PC-9 (cell line): ENCODE results near the gene SH3TC1. TPM values are rescaled to one million over a fixed set of nuclear protein-coding genes. Genes with fewer than 3 reads are reported as not detected.

Experiments
- BruUV-seq: library from RNA; stranded (reverse); fragments of 400-500 nt; replicated peaks from 2 replicates; lab custom pipeline; 2021; lab: Mats Ljungman, UMichigan
- CTCF ChIA-PET: fragments of 300-600 bp; sonication (Branson Sonifier 250); formaldehyde crosslinking; loops from one replicate; lab custom pipeline; 2022; ENCODE audit warnings: antibody characterized with exemption; lab: Charles Lee
- POLR2A ChIA-PET: fragments of 300-600 bp; sonication (Branson Sonifier 250); formaldehyde crosslinking; loops from one replicate; lab custom pipeline; 2022; ENCODE audit warnings: antibody characterized with exemption; ENCODE audit not compliant: unreplicated experiment; lab: Charles Lee
- DNase-seq, 2 experiments: peaks; one replicate each; pipeline versions ENCODE4 v3.0.0 to v3.0.0-alpha.2; 2015 to 2022; ENCODE audit warnings: mixed read lengths in 1 of 2
- H2AFZ ChIP-seq: fragments of 200-600 bp; sonication (generic); 2 replicates; pipeline ENCODE4 v1.8.1; 2017; ENCODE audit warnings: antibody characterized with exemption
- H3F3A ChIP-seq: fragments of 200-600 bp; sonication (generic); 2 replicates; pipeline ENCODE4 v1.8.1; 2017; ENCODE audit warnings: antibody characterized with exemption, mild to moderate bottlenecking, low read depth; ENCODE audit not compliant: insufficient read depth
- H3K27ac ChIP-seq: fragments of 200-600 bp; sonication (generic); 2 replicates; pipeline ENCODE4 v1.6.1; 2016; ENCODE audit warnings: mixed run types
- H3K27me3 ChIP-seq: fragments of 200-600 bp; sonication (generic); 2 replicates; pipeline ENCODE4 v1.6.1; 2016; ENCODE audit warnings: low read depth, mixed run types; ENCODE audit not compliant: insufficient read depth
- H3K36me3 ChIP-seq: fragments of 200-600 bp; sonication (generic); 2 replicates; pipeline ENCODE4 v1.6.1; 2016; ENCODE audit warnings: low read depth, mixed run types
- H3K4me1 ChIP-seq: fragments of 200-600 bp; sonication (generic); replicated peaks from 2 replicates; pipeline ENCODE4 v1.6.1; 2016; ENCODE audit warnings: mixed run types; ENCODE audit not compliant: insufficient read depth
- H3K4me2 ChIP-seq: fragments of 200-600 bp; sonication (generic); 2 replicates; pipeline ENCODE4 v1.6.1; 2017; ENCODE audit warnings: mixed run types
- H3K4me3 ChIP-seq: fragments of 200-600 bp; sonication (generic); 2 replicates; pipeline ENCODE4 v1.6.1; 2016; ENCODE audit warnings: mixed run types
- H3K79me2 ChIP-seq: fragments of 200-600 bp; sonication (generic); 2 replicates; pipeline ENCODE4 v1.6.1; 2017; ENCODE audit warnings: low read depth, mixed run types
- H3K9me2 ChIP-seq: fragments of 200-600 bp; sonication (generic); 2 replicates; pipeline ENCODE4 v1.8.1; 2017; ENCODE audit warnings: mild to moderate bottlenecking; ENCODE audit not compliant: insufficient read depth
- H3K9me3 ChIP-seq: fragments of 200-600 bp; sonication (generic); 2 replicates; pipeline ENCODE4 v1.8.1; 2016; ENCODE audit warnings: low read depth; ENCODE audit not compliant: insufficient read depth
- H4K20me1 ChIP-seq: fragments of 200-600 bp; sonication (generic); 2 replicates; pipeline ENCODE4 v1.8.1; 2017; ENCODE audit not compliant: insufficient read depth
- CTCF ChIP-seq: fragments of 200-600 bp; sonication (generic); conservative IDR thresholded peaks from 2 replicates; pipeline ENCODE4 v1.6.1; 2017; ENCODE audit warnings: mixed run types, antibody characterized with exemption, mild to moderate bottlenecking, moderate library complexity
- EZH2 ChIP-seq: fragments of 200-600 bp; sonication (generic); IDR thresholded peaks from 2 replicates; pipeline ENCODE4 v1.8.0; 2017; ENCODE audit warnings: antibody characterized with exemption, low read depth
- intact Hi-C: fragments of 100-400 bp; cut with micrococcal nuclease; formaldehyde crosslinking; loops from one replicate; pipeline ENCODE4 v1.10.0; 2022; ENCODE audit not compliant: unreplicated experiment
- total RNA-seq: library from RNA; stranded (reverse); gene quantifications from 2 replicates; pipeline ENCODE4 v1.2.3, GENCODE V29; 2021

The SH3TC1 gene
- total RNA-seq, 1 experiment from 2014 or later: 5.2 TPM

GRCh38 chr4:8239661-8240060 is 40.6 kb downstream of the SH3TC1 start:
- Histone ChIP-seq H3K4me2 (no peak overlapping the region), H3K4me3 (no peak overlapping the region), H3K27ac (no peak overlapping the region), H3K9me2 (no peaks in the 10 kb centered on the region), H3K36me3 (no peaks in the 10 kb centered on the region), H3K4me1 (peaks cover 5% of the 10 kb centered on the region; the same call in 1 of the 2 replicates), H2AFZ (no peak overlapping the region), H3F3A (no peaks in the 10 kb centered on the region), H4K20me1 (no peaks in the 10 kb centered on the region), H3K9me3 (no peaks in the 10 kb centered on the region), H3K27me3 (no peaks in the 10 kb centered on the region), H3K79me2 (no peaks in the 10 kb centered on the region)
- intact Hi-C loops: loop anchor here (10.0 kb wide), 1 partner anchor 355 kb away; the partner anchor contains the start of gene CPZ
- BruUV-seq: no TSS peak
- TF ChIP-seq EZH2 (no peak), CTCF (no peak)
- CTCF ChIA-PET: no interaction called here
- POLR2A ChIA-PET: no interaction called here
- DNase-seq: no peak

GRCh38 chr4:8240211-8241041 is 41.3 kb downstream of the SH3TC1 start:
- H3K27me3 ChIP-seq: no peaks in the 10 kb centered on the region
- no peaks in the 10 kb centered on the region for H3F3A ChIP-seq
- H2AFZ ChIP-seq: no peak overlapping the region
- H3K9me3 ChIP-seq: no peaks in the 10 kb centered on the region
- no TSS peak for BruUV-seq
- H4K20me1 ChIP-seq: no peaks in the 10 kb centered on the region
- intact Hi-C loops: loop anchor here (10.0 kb wide), 1 partner anchor 354 kb away; the partner anchor contains the start of gene CPZ
- H3K4me2 ChIP-seq: no peak overlapping the region
- no peaks in the 10 kb centered on the region for H3K9me2 ChIP-seq
- H3K27ac ChIP-seq: no peak overlapping the region
- H3K79me2 ChIP-seq: no peaks in the 10 kb centered on the region
- peaks cover 5% of the 10 kb centered on the region; the same call in 1 of the 2 replicates for H3K4me1 ChIP-seq
- CTCF ChIA-PET: interaction anchor here (0.9 kb wide), 1 partner anchor 63 kb away, joined by 4 read pairs; no protein-coding TSS in a partner anchor
- H3K4me3 ChIP-seq: no peak overlapping the region
- TF ChIP-seq EZH2 (no peak), CTCF (no peak)
- POLR2A ChIA-PET: no interaction called here
- H3K36me3 ChIP-seq: no peaks in the 10 kb centered on the region
- no peak for DNase-seq

- Histone ChIP-seq H3K36me3 (no peaks in the 10 kb centered on the region), H3K4me3 (no peak overlapping the region), H4K20me1 (no peaks in the 10 kb centered on the region), H3K4me1 (peaks cover 5% of the 10 kb centered on the region; the same call in 1 of the 2 replicates), H3K79me2 (no peaks in the 10 kb centered on the region), H3K9me3 (no peaks in the 10 kb centered on the region), H3K9me2 (no peaks in the 10 kb centered on the region), H2AFZ (no peak overlapping the region), H3K4me2 (no peak overlapping the region), H3F3A (no peaks in the 10 kb centered on the region), H3K27ac (no peak overlapping the region), H3K27me3 (no peaks in the 10 kb centered on the region)
- TF ChIP-seq EZH2 (no peak), CTCF (no peak)
- BruUV-seq: no TSS peak
- ChIA-PET POLR2A (no interaction called here), CTCF (interaction anchor here (0.9 to 2.1 kb wide), 2 partner anchors 64 to 65 kb away, joined by 4 to 12 read pairs; no protein-coding TSS in a partner anchor)
- intact Hi-C loops: loop anchor here (10.0 kb wide), 1 partner anchor 354 kb away; the partner anchor contains the start of gene CPZ
- DNase-seq: no peak
These were observed 42.2 kb downstream of the SH3TC1 start for GRCh38 chr4:8241211-8241779.
